Activated T-cell treated with anti-CD3 and anti-CD28 coated beads for 24 hours (primary cell): Measurements from ENCODE around the gene FMC1.
"Not testable (repeated sequence)": the region's sequence is repeated elsewhere in the genome, so short reads cannot be mapped to it uniquely, and the experiment has no call there.

ENCODE experiments used
- DNase-seq: peaks from one replicate; pipeline ENCODE4 v3.0.0-alpha.2; 2020; ENCODE audit warnings: low read depth

Gene FMC1

DNA sequence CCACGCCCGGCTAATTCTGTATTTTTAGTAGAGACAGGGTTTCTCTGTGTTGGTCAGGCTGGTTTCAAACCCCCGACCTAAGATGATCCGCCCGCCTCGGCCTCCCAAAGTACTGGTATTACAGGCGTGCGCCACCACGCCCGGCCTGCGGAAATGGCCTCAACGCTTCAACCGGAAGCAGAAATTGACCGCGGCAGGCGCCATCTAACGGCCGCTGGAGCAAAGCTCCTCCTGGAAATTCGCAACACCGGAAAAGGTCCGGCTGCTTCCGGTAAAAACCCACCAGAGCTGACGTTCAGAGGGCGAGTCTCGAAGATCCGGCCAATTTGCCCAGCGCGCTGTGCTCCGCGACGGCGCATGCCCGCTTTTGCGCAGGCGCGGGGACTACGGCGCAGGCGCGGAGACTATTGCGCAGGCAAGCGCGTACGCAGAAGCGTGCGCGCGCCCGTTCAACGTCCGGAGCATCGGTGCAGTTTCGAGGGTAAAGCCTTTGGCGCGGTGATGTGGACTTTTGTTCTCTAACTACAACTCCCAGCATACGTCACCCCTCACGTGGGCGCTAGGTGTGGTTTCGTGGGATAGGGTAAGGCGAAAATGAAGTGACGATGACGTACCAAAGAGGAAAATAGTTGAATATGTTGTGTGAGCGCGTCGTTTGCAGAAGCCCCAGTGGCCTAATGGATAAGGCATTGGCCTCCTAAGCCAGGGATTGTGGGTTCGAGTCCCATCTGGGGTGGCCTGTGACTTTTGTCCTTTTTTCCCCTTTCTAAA, 915 bp upstream of the FMC1 start:
- DNase-seq = peak; percentile 99

DNA sequence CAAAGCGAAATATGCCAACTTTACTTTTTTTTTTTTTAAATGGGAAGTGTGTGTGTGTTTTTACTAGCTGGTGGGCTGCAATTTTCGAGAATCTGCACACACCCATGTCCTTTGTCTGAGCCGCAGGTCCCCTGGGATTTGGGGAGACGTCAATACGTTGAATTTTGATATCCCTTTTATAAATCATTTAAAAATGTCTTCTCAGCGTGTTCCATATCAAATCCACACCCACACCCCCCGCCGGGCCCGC, 404 bp upstream of the FMC1 start:
- DNase-seq = no peak

DNA sequence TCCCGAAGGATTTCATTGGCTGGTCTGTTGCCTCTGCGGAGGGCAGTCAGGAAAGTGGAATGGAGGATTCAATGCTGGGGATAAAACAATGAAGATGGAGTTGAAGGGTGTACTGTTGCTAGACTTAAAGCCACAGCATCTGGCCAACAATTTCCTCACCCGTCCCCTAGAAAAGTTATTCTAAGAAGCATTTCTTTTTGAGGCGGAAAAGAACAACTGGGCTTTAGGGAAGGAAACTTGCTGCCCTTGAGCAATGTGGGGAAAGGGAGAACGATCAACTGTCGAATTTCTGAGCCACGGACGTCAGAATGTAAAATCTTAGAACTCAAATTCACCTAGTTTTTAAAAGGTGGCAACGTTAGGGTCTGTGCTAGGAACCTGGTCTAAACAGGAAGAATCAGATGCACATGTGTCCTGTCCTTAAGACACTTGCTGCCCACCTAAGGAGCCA, 664 bp downstream of the FMC1 start:
- DNase-seq = no peak

DNA sequence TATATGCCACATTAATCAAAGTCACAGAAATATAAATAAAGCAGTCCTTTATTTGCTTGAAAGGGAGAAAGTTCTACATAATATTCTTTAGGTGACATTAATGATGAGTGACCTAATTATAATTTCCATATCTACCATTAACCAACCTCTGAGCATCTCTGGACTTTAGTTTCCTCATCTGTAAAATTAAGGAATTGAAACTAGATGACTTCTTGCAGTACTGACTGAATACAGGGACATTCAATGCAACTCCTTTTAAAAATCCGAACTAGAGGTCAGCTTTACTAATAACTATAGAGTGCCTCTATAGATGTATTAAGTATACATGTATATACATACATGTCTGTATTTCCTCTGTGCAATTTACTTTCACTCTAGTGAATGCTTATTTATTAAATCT, 3.9 kb downstream of the FMC1 start:
- no peak for DNase-seq

DNA sequence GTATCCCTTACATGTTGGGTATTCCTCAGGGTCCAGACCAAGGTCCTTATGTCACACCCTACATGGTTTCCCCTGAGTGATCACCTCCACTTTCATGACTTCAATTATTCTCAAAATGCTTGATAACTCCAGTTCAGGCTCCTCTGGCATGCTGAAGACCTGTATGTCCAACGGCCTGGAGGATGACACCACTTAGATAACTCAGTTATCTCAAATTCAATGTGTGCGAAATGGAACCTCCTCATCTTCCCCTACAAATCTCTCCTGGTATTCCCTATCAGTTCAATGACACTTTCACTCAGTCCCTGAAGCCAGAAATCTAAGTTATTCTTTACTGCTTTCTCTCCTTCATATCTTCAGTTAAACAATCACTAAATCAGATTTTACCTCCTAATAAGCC, 9.9 kb downstream of the FMC1 start:
- no peak for DNase-seq

DNA sequence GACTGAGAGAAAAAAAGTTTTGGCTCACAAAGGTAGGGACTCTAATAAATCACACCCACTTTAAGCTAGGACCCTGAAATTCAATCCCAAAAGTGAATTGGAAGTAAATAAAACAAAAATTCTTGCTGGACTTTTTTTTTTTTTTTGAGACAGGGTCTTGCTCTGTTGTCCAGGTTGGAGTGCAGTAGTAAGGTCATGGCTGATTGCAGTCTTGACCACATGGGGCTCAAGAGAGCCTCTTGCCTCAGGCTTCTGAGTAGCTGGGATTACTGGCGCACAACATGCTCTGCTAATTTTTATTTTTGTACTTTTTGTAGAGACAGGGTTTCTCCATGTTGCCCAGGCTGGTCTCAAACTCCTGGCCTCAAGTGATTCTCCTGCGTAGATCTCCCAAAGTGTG, 13.6 kb downstream of the FMC1 start:
- DNase-seq = no peak

DNA sequence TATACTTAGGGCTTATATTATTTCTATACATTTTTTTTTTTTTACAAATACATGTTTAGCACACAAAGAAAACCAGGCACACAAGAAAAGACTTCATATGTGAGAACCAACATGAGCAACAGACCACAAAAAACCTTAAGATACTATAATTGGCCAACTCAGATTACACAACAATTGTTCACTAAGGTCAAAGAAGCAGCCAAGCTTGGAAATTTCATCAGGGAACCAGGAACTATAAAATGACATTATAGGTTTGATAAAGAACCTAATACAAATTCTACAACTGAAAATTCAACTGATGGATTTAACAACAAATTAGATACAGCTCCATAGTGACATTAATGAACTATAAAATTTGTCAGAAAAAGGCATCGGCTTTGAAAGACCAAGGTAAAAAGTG, 14.2 kb downstream of the FMC1 start:
- DNase-seq = no peak

DNA sequence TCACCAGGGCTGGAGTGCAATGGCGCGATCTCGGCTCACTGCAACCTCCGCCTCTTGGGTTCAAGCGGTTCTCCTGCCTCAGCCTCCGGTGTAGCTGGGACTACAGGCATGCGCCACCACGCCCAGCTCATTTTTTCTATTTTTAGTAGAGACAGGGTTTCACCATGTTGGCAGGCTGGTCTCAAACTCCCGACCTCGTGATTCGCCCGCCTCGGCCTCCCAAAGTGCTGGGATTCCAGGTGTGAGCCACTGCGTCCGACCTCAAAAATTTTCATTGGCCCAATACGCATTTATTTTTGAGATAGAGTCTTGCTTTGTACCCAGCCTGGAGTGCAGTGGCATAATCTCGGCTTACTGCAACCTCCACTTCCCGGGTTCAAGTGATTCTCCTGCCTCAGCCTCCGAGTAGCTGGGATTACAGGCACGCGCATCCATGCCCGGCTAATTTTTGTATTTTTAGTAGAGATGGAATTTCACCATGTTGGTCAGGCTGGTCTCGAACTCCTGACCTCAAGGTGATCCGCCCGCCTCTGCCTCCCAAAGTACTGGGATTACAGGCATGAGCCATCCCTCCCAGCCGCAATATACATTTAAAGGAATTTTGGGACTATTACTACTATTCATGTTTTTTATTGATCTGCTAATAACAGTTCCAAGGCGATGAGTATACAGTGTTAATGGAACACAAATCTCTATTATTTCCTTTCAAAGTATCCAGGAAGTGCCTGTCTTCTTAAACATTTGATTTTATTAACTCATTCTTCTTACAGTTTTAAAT, 16.8 kb downstream of the FMC1 start:
- DNase-seq = not testable (repeated sequence)

DNA sequence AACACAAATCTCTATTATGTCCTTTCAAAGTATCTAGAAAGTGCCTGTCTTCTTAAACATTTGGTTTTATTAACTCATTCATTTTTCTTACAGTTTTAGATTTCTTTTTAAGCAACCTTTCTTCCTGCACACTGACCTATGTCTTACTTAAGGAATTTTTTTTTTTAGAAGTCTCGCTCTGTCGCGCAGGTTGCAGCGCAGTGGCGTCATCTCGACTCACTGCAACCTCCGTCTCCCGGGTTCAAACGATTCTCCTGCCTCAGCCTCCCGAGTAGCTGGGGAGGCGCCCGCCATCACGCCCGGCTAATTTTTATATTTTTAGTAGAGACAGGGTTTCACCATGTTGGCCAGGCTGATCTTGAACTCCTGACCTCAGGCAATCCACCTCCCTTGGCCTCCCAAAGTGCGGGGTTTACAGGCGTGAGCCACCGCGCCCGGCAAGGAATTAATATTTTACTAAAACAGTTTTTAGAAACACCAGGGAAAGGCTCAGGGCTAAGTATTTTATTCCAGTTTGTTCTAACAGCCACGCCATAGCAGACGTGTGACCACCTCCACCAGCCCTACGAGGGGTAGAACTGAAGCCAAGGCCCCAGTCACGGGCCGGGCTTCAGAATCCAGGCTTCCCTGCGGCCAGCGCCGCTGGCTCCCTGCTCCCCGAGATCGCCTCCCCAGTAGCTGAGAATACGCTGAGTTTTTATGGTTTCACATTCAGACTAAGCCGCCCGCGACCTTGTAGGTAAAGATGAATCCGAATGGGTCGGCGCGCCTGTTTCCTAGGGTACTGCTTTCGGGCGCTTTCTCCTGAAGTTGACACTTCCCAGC, 17.6 kb downstream of the FMC1 start:
- peak; percentile 30 for DNase-seq

DNA sequence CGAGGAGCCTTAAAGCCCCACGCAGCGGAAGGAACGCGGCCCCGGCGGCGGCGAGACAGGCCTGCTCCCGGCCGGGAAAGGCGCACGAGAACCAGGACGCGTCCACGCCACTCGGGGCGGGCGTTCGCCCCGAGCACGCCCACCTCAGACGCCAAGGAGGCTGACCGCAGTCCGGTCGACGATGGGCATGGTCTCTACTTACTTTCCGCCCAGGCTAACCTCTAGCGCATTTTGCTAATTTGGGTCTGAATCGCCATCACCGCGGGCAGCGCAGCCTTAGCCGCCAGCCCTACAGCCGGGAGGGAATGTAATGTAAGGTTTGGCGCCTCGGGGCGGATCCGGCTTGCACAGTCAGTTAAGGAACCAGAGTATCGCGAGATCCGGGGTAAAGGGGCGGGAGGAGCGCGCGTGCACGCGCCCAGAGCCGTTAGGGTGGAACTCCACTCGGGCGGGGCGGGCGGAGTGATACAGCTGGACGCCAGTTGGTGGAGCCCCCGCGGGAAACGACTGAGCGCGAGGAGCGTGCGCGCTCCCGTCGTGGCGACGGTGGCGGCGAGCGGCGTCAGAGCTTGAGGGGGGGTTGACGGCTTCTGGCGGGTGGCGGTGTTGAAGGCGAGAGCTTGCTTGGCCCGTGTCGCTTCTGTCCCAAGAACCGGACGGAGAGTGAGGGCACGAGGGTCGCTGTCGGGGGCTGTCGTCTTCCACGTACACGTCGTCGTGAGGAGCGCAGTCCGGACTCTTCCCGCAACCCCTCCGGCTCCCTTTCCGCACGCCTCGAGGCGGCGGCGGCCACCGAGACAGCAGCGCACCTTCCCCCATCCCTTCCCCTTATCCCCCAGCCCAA, 18.5 kb downstream of the FMC1 start, which contains the start of gene LUC7L2:
Gene LUC7L2 (plus strand): TSS at position 529 of the 844 bp plus-strand sequence. CDS start 368 bp downstream, outside the sequence.
- peak; percentile 99 for DNase-seq

DNA sequence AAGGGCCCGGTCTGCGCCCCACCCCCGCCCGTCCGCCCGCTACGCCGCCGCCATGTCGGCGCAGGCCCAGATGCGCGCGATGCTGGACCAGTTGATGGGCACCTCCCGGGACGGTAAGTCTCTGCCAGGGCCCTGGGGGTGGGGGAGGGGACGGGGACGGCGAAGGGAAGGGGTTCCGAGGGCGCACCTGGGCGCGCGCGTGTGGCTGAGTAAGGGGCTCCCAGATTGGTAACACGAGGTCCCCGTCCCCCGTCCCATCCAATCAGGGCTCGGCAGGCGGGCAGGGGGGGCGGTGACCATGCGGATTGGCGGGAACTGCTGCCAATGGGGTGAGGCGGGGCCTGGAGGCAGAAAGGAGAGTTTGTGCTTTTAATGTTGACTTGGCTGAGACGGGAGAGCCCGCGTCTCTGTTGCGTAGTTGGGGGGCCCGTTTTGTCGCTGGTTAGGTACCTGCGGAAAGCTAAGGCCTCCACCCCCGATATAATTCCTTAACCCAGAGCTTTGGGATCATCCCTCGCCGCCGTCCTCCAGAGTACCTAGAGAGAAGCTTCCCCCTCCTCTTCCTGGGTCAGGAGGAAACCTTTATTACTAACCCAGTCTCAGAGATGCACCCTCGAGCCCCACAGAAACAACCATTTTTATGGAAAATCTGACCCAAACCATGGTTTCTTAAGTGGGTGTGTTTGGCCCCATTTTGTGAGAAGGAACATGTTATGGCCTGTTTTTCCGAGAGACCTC, 19.2 kb downstream of the FMC1 start:
- peak; percentile 99 for DNase-seq

DNA sequence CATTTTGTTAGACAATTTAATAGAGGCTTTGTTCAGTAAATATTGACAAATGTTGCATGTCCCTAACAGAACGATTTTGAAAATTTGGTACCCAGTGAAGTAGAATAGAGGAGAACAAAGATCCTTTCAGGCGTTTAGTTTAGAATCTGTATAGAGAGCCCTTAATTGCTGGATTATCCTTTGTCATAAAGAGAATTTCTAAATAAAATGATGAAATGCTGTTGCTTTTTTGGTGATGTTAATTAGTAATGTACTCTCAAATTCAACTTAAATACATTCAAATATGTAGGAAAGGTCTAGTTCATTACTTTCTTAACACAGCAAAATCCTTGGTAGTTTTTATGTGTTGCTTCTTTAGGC, 19.8 kb downstream of the FMC1 start:
- no peak for DNase-seq

DNA sequence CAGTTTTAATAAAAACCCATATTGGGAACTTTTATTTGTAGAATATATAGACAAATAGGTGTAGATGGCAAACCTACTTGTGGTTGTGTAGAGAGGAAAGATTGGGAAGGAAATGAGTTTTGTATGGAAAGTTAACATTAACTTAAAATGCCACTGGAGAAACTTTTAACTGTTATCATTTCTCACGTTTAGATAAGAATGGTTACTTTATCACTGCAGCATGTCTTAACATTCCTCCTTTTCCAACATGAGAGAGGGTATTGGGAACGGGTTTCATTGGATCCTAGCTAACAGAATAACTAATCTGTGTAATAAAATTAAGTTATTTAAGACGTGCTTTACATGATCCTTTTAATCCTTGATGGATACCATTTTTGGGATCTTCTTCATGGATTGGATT, 20.4 kb downstream of the FMC1 start:
- DNase-seq = no peak

DNA sequence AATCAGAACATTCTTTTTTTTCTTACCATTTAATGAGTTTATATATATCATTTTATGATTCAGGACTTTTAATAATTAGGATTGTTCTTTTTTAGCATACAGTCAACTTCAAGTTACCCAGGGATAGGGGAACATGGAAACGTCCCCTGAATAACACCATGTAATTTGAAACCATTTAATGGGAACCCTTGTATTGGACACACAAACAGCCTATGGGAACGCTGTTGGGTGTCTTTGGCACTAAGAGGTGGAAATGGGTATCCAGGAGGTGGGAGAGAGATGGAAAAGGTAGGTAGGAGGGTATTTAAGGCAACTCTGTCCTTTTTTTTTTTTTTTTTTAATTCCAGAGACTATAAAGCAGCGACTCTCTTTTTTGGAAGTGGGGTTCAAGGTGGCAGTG, 21.2 kb downstream of the FMC1 start:
- DNase-seq = no peak

DNA sequence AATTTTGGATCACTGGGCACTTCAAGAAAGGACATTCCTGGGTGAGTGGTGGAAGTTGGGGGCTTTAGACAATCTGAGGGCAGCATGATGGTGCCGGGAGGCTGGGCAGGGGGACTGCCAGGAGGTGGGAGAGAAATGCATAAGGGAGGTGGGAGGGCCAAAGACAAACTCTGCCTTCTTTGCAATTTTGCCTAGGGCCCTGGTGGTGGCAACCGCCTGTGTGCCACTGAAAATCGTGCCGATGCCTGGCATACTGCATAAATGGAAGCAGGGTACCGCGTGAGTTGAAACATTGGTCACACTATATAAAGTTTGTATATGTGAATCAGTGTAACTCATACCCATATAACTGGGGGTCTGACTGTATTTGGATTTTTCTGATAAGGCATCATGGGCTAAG, 21.8 kb downstream of the FMC1 start:
- no peak for DNase-seq

DNA sequence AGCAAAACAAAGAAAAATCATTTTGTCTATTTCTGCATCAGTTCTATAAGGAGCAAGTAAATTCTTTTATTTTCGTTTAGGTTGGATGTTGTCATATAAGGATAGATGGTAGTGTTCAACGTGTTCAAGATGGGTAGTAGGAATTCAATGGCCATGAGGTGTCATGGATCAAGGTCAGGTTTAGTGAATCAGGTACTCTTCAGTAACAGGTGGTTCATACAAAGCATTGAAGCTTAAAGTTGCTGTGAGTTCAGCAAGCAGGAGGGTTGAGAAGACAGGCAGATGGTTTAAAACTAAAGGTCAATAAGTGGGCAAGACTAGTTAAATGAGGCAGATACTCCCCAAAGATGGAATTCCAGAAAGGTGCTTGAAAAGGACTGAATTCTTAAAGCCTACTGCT, 24.2 kb downstream of the FMC1 start:
- no peak for DNase-seq

DNA sequence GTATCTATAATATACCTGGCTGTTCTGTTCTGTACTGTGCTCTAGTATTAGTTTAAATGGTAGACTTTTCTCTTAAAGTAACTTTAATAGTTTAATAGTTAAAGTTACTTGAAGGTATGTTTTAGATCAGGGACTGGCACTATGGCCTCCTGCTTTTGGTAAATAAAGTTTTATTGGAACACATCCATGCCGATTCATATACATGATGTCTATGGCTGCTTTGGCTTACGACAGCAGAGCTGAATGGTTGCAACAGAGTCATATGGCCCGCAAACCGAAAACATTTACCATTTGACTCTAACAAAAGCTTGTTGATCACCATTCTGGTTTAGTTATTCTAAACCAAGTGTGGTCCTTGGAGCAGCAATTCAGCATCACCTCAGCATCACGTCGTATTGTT, 25.3 kb downstream of the FMC1 start:
- no peak for DNase-seq

DNA sequence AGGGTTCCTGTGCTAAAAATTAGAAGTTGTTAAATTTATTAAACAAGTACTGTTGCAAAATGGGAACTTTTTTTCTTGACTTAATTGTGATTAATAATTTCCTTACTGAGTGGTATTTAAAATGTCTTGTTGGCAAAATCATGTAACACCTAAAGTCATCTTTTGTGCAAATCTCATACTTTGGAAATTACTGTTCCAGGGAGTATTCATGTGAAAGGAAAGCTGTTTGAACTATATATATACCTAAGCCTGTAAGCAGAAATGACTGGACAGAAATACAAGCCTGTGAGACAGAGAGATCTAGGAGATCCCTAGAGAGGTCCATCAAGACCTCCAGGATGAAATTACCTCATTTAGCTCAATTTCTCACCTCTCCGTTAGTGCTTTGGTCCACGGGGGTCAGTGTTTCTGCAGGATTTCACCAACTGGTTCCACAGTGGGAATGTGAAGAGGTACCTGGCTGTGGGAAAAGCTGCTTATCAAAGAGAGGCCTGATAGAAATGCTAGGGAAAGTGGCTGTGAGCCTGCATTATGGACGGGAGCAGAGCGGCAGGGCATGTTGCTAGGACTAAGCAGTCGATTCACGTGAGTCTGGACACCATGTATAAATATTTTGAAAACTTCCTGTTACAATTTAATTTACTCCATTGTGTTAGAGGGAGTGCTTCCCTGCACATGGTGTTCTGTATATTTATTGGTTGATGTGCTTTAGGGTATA, 26.5 kb downstream of the FMC1 start:
- no peak for DNase-seq

DNA sequence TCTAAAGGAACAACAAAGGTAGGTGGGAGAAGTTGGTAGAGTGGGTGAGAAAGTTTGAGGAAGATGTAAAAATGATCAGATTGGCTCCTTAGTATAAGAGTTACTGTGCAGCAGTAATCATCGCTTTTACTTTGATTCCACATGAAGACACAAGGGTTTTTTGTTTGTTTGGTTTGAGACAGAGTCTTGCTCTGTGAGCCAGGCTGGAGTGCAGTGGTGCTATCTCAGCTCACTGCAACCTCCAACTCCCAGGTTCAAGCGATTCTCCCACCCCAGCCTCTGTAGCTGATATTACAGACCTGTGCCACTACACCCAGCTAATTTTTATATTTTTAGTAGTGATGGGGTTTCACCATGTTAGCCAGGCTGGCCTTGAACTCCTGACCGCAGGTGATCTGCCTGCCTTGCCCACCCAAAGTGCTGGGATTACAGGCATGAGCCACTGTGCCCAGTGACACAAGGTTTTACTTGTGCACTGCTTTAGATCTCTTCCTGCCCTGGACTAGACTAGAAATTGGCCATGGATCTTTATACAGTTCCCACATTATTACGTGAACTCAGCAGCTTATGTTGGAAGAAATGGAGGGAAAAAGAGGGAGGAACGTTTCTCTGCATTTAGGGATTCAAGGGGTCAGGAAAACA, 29.3 kb downstream of the FMC1 start:
- DNase-seq = no peak

DNA sequence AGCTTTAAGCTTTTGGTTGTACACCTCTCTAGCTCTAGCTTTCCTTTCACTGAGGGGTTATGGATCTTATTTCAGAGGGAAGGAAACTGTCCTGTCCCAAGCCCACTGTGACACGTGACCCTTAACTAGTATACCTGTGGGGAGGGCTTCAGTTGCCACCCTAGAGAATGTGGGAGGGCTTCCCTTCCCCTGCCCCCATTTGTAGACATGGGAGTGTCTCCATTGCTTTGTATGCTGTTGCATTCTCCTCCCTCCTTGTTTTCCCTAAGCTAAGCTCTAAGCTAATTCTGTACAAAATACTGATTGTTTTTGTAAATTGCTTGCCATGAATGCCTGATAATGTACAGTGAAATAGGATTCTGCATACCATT, 29.8 kb downstream of the FMC1 start:
- no peak for DNase-seq
